GM23338 (cell line): Measurements from ENCODE around the gene PLXNA2. TPM values are rescaled to one million over a fixed set of nuclear protein-coding genes. Genes with fewer than 3 reads are reported as not detected.

Experiments
- ATAC-seq: fragments of 200-7000 bp; cut with Tn5 transposase; 3 replicates; pipeline ENCODE4 v1.9.1; 2020
- DNase-seq: peaks from one replicate; pipeline ENCODE4 v3.0.0-alpha.2; 2015; ENCODE audit warnings: low spot score
- H2AFZ ChIP-seq: fragments of 200-600 bp; sonication (generic); 2 replicates; pipeline ENCODE4 v1.8.0; 2016; ENCODE audit warnings: antibody characterized with exemption, mild to moderate bottlenecking, moderate library complexity
- H3F3A ChIP-seq: fragments of 200-600 bp; sonication (generic); replicated peaks from 2 replicates; pipeline ENCODE4 v1.8.0; 2017; ENCODE audit warnings: antibody characterized with exemption, mixed run types, low read depth
- H3K27ac ChIP-seq: fragments of 200-600 bp; sonication (generic); 2 replicates; pipeline ENCODE4 v1.6.1; 2016; ENCODE audit warnings: low read depth
- H3K27me3 ChIP-seq: fragments of 200-600 bp; sonication (generic); 2 replicates; pipeline ENCODE4 v1.8.0; 2016; ENCODE audit warnings: mild to moderate bottlenecking, mixed run types, moderate library complexity; ENCODE audit not compliant: insufficient read depth
- H3K36me3 ChIP-seq: fragments of 200-600 bp; sonication (generic); 2 replicates; pipeline ENCODE4 v1.8.0; 2016; ENCODE audit warnings: mild to moderate bottlenecking; ENCODE audit not compliant: insufficient read depth
- H3K4me1 ChIP-seq: fragments of 200-600 bp; sonication (generic); 2 replicates; pipeline ENCODE4 v1.8.0; 2016; ENCODE audit warnings: mild to moderate bottlenecking, moderate library complexity; ENCODE audit not compliant: insufficient read depth
- H3K4me2 ChIP-seq: fragments of 200-600 bp; sonication (generic); 2 replicates; pipeline ENCODE4 v1.7.1; 2017; ENCODE audit warnings: mixed run types
- H3K4me3 ChIP-seq: fragments of 200-600 bp; sonication (generic); 2 replicates; pipeline ENCODE4 v1.6.1; 2016; ENCODE audit warnings: mixed run types
- H3K79me2 ChIP-seq: fragments of 200-600 bp; sonication (generic); replicated peaks from 2 replicates; pipeline ENCODE4 v1.8.0; 2017; ENCODE audit warnings: mild to moderate bottlenecking; ENCODE audit not compliant: insufficient read depth
- H3K9me2 ChIP-seq: fragments of 200-600 bp; sonication (generic); 2 replicates; pipeline ENCODE4 v1.8.0; 2017; ENCODE audit not compliant: insufficient read depth
- H4K20me1 ChIP-seq: fragments of 200-600 bp; sonication (generic); replicated peaks from 2 replicates; pipeline ENCODE4 v1.8.0; 2017; ENCODE audit warnings: mild to moderate bottlenecking; ENCODE audit not compliant: insufficient read depth
- H3K27ac Mint-ChIP-seq: 2 replicates; pipeline ENCODE4 v1.8.0; 2020; ENCODE audit warnings: inconsistent platforms, mild to moderate bottlenecking, moderate library complexity, mixed read lengths
- H3K27me3 Mint-ChIP-seq: 3 replicates; pipeline ENCODE4 v1.8.0; 2022; ENCODE audit warnings: low read depth, mild to moderate bottlenecking, moderate library complexity, mixed read lengths, inconsistent platforms; ENCODE audit not compliant: insufficient read depth, poor library complexity
- H3K36me3 Mint-ChIP-seq: 3 replicates; pipeline ENCODE4 v1.8.0; 2021; ENCODE audit warnings: low read depth, mild to moderate bottlenecking, inconsistent platforms, moderate library complexity, mixed read lengths
- H3K4me1 Mint-ChIP-seq: 3 replicates; pipeline ENCODE4 v1.8.0; 2020; ENCODE audit warnings: mild to moderate bottlenecking, inconsistent platforms, mixed read lengths
- H3K4me3 Mint-ChIP-seq: 3 replicates; pipeline ENCODE4 v1.8.0; 2021; ENCODE audit warnings: moderate library complexity, mild to moderate bottlenecking, inconsistent platforms, mixed read lengths
- H3K9me3 Mint-ChIP-seq: 3 replicates; pipeline ENCODE4 v1.8.0; 2020; ENCODE audit warnings: moderate library complexity, mild to moderate bottlenecking, inconsistent platforms, mixed read lengths
- JUNB ChIP-seq: IDR thresholded peaks from one replicate; pipeline ENCODE4 v1.6.1; 2016; ENCODE audit warnings: antibody characterized with exemption; ENCODE audit not compliant: unreplicated experiment
- NANOG ChIP-seq: IDR thresholded peaks from 2 replicates; pipeline ENCODE4 v1.6.1; 2016; ENCODE audit warnings: antibody characterized with exemption, borderline replicate concordance
- STAT1 ChIP-seq: IDR thresholded peaks from one replicate; pipeline ENCODE4 v1.6.1; 2016; ENCODE audit warnings: antibody characterized with exemption; ENCODE audit not compliant: unreplicated experiment
- ZNF114 ChIP-seq: fragments of 250-450 bp; sonication (Bioruptor Pico); IDR thresholded peaks from 2 replicates; pipeline ENCODE4 v1.5.0; 2020; ENCODE audit warnings: mild to moderate bottlenecking, moderate library complexity
- polyA plus RNA-seq: library from polyadenylated mRNA; unstranded; fragments of >200 nt; fragmentation: Nextera tagmentation; extraction: Ambion mirVana; gene quantifications from 2 replicates; pipeline ENCODE4 v1.2.1, GENCODE V29; 2016
- total RNA-seq: library from RNA; depleted of rRNA; stranded (reverse); fragments of >200 nt; shearing (Covaris generic); gene quantifications from 2 replicates; pipeline ENCODE4 v1.2.3, GENCODE V29; 2014
- TF ChIP-seq, protein P1 (sequence below): fragments of 250-450 bp; sonication (Bioruptor Pico); IDR thresholded peaks from 2 replicates; pipeline ENCODE4 v1.5.0; 2020; ENCODE audit warnings: mild to moderate bottlenecking, moderate library complexity
- TF ChIP-seq, protein P2 (sequence below): IDR thresholded peaks from 2 replicates; pipeline ENCODE4 v1.6.1; 2016; ENCODE audit warnings: antibody characterized with exemption

PLXNA2 gene
- total and polyA plus RNA-seq, 2 experiments from 2014 or later, result 0.40 to 1.8 TPM

DNA sequence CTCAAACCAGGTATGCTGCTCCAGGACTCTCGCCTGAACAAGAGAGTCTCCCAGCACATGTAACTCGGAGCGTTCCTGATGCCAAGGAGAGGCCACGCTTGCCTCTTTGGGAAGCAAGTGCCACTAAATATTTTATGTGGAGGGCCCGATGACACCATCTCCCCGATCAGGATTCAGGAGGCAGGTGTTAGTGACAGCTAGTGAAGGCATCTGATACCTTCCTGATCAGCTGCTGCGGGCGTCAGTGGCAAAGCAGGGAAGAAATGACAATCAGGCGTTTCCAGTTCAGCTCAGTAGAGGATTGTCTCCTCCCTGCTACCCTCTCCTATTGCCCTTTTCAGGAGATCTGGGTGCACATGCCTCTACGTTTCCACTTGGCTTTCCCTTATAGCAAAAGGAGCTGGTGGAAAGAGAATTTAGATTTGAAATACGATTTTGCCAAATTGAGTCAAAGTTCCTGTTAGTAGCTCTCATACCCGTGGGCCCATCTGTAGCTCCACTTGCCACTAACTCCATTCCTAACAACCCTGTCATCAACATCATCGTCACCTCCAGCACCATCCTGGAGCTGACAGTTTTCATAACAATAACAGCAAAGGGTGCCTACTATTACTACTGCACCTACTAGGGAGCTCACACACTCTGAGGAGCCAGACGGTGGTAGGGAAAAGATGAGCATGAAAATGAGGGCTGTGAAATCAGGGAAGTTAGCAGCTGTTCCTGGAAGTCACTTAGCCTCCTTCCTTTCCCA lies 21.6 kb downstream of the PLXNA2 start (continued):
- TF ChIP-seq, protein P1, sequence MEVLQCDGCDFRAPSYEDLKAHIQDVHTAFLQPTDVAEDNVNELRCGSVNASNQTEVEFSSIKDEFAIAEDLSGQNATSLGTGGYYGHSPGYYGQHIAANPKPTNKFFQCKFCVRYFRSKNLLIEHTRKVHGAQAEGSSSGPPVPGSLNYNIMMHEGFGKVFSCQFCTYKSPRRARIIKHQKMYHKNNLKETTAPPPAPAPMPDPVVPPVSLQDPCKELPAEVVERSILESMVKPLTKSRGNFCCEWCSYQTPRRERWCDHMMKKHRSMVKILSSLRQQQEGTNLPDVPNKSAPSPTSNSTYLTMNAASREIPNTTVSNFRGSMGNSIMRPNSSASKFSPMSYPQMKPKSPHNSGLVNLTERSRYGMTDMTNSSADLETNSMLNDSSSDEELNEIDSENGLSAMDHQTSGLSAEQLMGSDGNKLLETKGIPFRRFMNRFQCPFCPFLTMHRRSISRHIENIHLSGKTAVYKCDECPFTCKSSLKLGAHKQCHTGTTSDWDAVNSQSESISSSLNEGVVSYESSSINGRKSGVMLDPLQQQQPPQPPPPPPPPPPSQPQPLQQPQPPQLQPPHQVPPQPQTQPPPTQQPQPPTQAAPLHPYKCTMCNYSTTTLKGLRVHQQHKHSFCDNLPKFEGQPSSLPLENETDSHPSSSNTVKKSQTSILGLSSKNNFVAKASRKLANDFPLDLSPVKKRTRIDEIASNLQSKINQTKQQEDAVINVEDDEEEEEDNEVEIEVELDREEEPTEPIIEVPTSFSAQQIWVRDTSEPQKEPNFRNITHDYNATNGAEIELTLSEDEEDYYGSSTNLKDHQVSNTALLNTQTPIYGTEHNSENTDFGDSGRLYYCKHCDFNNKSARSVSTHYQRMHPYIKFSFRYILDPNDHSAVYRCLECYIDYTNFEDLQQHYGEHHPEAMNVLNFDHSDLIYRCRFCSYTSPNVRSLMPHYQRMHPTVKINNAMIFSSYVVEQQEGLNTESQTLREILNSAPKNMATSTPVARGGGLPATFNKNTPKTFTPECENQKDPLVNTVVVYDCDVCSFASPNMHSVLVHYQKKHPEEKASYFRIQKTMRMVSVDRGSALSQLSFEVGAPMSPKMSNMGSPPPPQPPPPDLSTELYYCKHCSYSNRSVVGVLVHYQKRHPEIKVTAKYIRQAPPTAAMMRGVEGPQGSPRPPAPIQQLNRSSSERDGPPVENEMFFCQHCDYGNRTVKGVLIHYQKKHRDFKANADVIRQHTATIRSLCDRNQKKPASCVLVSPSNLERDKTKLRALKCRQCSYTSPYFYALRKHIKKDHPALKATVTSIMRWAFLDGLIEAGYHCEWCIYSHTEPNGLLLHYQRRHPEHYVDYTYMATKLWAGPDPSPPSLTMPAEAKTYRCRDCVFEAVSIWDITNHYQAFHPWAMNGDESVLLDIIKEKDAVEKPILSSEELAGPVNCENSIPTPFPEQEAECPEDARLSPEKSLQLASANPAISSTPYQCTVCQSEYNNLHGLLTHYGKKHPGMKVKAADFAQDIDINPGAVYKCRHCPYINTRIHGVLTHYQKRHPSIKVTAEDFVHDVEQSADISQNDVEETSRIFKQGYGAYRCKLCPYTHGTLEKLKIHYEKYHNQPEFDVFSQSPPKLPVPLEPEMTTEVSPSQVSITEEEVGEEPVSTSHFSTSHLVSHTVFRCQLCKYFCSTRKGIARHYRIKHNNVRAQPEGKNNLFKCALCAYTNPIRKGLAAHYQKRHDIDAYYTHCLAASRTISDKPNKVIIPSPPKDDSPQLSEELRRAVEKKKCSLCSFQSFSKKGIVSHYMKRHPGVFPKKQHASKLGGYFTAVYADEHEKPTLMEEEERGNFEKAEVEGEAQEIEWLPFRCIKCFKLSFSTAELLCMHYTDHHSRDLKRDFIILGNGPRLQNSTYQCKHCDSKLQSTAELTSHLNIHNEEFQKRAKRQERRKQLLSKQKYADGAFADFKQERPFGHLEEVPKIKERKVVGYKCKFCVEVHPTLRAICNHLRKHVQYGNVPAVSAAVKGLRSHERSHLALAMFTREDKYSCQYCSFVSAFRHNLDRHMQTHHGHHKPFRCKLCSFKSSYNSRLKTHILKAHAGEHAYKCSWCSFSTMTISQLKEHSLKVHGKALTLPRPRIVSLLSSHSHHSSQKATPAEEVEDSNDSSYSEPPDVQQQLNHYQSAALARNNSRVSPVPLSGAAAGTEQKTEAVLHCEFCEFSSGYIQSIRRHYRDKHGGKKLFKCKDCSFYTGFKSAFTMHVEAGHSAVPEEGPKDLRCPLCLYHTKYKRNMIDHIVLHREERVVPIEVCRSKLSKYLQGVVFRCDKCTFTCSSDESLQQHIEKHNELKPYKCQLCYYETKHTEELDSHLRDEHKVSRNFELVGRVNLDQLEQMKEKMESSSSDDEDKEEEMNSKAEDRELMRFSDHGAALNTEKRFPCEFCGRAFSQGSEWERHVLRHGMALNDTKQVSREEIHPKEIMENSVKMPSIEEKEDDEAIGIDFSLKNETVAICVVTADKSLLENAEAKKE (CRISPR knock-in tag), result no peak
- TF ChIP-seq, protein P2, sequence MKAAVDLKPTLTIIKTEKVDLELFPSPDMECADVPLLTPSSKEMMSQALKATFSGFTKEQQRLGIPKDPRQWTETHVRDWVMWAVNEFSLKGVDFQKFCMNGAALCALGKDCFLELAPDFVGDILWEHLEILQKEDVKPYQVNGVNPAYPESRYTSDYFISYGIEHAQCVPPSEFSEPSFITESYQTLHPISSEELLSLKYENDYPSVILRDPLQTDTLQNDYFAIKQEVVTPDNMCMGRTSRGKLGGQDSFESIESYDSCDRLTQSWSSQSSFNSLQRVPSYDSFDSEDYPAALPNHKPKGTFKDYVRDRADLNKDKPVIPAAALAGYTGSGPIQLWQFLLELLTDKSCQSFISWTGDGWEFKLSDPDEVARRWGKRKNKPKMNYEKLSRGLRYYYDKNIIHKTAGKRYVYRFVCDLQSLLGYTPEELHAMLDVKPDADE, result no peak

GRCh38 chr1:208221291-208221622 lies 22.9 kb downstream of the PLXNA2 start:
- H2AFZ ChIP-seq, result no peak overlapping the region
- no peak overlapping the region for H3K27ac Mint-ChIP-seq
- no peak for TF ChIP-seq ZNF114 (CRISPR knock-in tag)
- TF ChIP-seq STAT1, result no peak
- TF ChIP-seq, protein P1 (CRISPR knock-in tag), result no peak
- no peak for TF ChIP-seq JUNB
- TF ChIP-seq, protein P2, result no peak
- no peak for TF ChIP-seq NANOG

More at GRCh38 chr1:208221291-208221622, 22.9 kb downstream of the PLXNA2 start:
- Histone ChIP-seq H4K20me1 (no peaks in the 10 kb centered on the region), H3K4me3 (no peak overlapping the region), H3K4me2 (no peak overlapping the region), H3F3A (no peaks in the 10 kb centered on the region), H3K9me2 (no peaks in the 10 kb centered on the region), H3K27me3 (no peaks in the 10 kb centered on the region), H3K27ac (no peak overlapping the region), H3K36me3 (no peaks in the 10 kb centered on the region), H3K4me1 (no peaks in the 10 kb centered on the region), H3K79me2 (no peaks in the 10 kb centered on the region)
- no peaks in the 10 kb centered on the region for H3K36me3 Mint-ChIP-seq
- ATAC-seq (no peak), DNase-seq (no peak)
- peaks cover 5% of the 10 kb centered on the region for H3K27me3 Mint-ChIP-seq
- peaks cover 15% of the 10 kb centered on the region for H3K4me1 Mint-ChIP-seq
- no peaks in the 10 kb centered on the region for H3K9me3 Mint-ChIP-seq
- H3K4me3 Mint-ChIP-seq, result no peak overlapping the region
